Activated T-helper 1 cell treated with anti-CD3 and anti-CD28 coated beads, Interleukin-12 subunit alpha, Interleukin-12 subunit beta, Interleukin-2, Interleukin-4 antibody, amounts not matched to agents 30 ng/mL and 10 ng/mL and 1 ng/mL, durations not matched to agents 14 hours and 24 hours and 36 hours (primary cell): ENCODE results near the gene SORBS1. TPM values are rescaled to one million over a fixed set of nuclear protein-coding genes. Genes with fewer than 3 reads are reported as not detected.

ENCODE experiments used
- DNase-seq: peaks from one replicate; pipeline ENCODE4 v3.0.0; 2021; ENCODE audit warnings: low spot score
- H3K27ac Mint-ChIP-seq: one replicate; pipeline ENCODE4 v1.8.0; 2021; ENCODE audit warnings: mild to moderate bottlenecking, mixed read lengths
- H3K27me3 Mint-ChIP-seq: one replicate; pipeline ENCODE4 v1.8.0; 2022; ENCODE audit warnings: mild to moderate bottlenecking, moderate library complexity, mixed read lengths; ENCODE audit not compliant: insufficient read depth
- H3K36me3 Mint-ChIP-seq: one replicate; pipeline ENCODE4 v1.8.0; 2021; ENCODE audit warnings: low read depth, mixed read lengths
- H3K4me1 Mint-ChIP-seq: one replicate; pipeline ENCODE4 v1.8.0; 2021; ENCODE audit warnings: low read depth, mixed read lengths
- H3K4me3 Mint-ChIP-seq: one replicate; pipeline ENCODE4 v1.8.0; 2021; ENCODE audit warnings: mild to moderate bottlenecking, moderate library complexity, mixed read lengths
- H3K9me3 Mint-ChIP-seq: one replicate; pipeline ENCODE4 v1.8.0; 2021; ENCODE audit warnings: mixed read lengths
- intact Hi-C: fragments of 100-400 bp; cut with micrococcal nuclease; formaldehyde crosslinking; loops from one replicate; pipeline ENCODE4 v1.15.1; 2024
- total RNA-seq: library from RNA; stranded (reverse); gene quantifications from 2 replicates; pipeline ENCODE4 v1.2.3, GENCODE V29; 2022

Gene SORBS1
- total RNA-seq, 1 donor from 2014 or later: 0.73 TPM

DNA sequence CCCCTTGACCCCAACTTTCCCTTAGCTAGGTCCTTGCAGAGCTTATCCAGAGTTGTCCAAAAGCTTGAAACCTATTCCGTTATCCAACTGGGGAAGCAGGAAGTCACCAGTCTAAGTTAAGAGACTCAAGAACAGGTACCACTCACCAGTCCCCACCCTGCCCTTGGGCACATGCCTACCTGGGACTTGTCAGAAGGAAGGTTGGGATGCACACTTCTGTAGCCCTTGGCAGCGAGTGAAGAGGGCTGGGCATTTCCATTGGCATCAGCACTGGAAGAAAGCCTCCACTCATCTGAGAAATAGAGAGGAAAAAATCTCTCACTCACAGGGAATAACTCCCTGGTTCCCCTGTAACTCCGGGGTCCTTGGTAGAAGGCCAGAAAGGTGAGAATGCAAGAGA lies 139.4 kb downstream of the SORBS1 start:
- Mint-ChIP-seq H3K4me1 (no peaks in the 10 kb centered on the region), H3K27ac (no peak overlapping the region), H3K36me3 (no peaks in the 10 kb centered on the region), H3K4me3 (no peak overlapping the region), H3K27me3 (peaks cover 8% of the 10 kb centered on the region), H3K9me3 (no peaks in the 10 kb centered on the region)
- intact Hi-C loops: no loop called here
- DNase-seq: no peak

DNA sequence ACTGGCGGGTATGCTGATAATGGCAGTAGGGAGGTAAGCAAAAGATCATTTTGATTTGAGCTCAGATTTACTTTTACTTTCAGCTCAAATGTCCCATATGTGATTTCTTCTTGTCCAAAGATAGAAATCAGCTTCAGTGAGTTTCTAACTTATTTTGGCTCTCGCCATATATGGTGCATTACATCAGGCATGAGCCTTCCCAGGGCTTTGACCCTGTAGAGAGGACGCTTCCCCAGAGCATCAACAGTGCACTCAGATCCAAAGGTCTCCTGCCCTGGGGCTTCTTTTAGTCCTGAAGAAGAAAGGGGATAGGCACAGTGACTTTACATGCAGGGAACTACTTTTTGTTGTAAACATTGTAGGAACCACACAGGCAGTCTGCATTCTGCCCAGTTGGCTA lies 141.8 kb downstream of the SORBS1 start:
- Mint-ChIP-seq H3K9me3 (no peaks in the 10 kb centered on the region), H3K27me3 (peaks cover 10% of the 10 kb centered on the region), H3K4me1 (no peaks in the 10 kb centered on the region), H3K36me3 (no peaks in the 10 kb centered on the region), H3K4me3 (no peak overlapping the region), H3K27ac (no peak overlapping the region)
- intact Hi-C loops: no loop called here
- DNase-seq: no peak

DNA sequence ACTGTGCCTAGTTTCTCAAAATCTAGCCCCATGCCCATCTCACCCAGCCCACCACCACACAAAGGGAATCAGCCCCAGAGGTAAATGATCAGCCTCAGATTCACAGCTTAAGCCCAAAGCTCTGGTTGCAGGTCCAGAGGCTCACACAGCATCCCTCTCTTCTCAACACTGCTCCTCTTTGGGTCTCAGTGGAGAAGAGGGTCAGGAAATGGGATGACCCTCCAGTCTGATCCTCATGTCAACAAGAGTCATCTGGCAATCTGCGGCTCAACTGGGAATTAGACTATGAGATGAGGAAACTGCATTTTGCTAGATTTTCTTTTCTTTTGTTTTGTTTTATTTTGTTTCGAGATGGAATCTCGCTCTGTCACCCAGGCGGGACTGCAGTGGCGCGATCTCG lies 144.2 kb downstream of the SORBS1 start:
- H3K36me3 Mint-ChIP-seq: no peaks in the 10 kb centered on the region
- H3K4me1 Mint-ChIP-seq: no peaks in the 10 kb centered on the region
- intact Hi-C loops: no loop called here
- H3K27me3 Mint-ChIP-seq: peaks cover 11% of the 10 kb centered on the region
- DNase-seq: no peak
- H3K9me3 Mint-ChIP-seq: no peaks in the 10 kb centered on the region
- no peak overlapping the region for H3K4me3 Mint-ChIP-seq
- no peak overlapping the region for H3K27ac Mint-ChIP-seq

- Mint-ChIP-seq H3K4me1 (no peaks in the 10 kb centered on the region), H3K9me3 (no peaks in the 10 kb centered on the region), H3K4me3 (no peak overlapping the region), H3K27ac (no peak overlapping the region), H3K27me3 (peaks cover 11% of the 10 kb centered on the region), H3K36me3 (no peaks in the 10 kb centered on the region)
- intact Hi-C loops: no loop called here
- DNase-seq: no peak
Observed at GRCh38 chr10:95416270-95416669, 144.9 kb downstream of the SORBS1 start.

- no peaks in the 10 kb centered on the region for H3K36me3 Mint-ChIP-seq
- no peak for DNase-seq
- H3K27ac Mint-ChIP-seq: no peak overlapping the region
- no peaks in the 10 kb centered on the region for H3K4me1 Mint-ChIP-seq
- no peak overlapping the region for H3K4me3 Mint-ChIP-seq
- intact Hi-C loops: no loop called here
- no peaks in the 10 kb centered on the region for H3K9me3 Mint-ChIP-seq
- H3K27me3 Mint-ChIP-seq: peaks cover 9% of the 10 kb centered on the region
Observed at GRCh38 chr10:95415621-95416031, 145.5 kb downstream of the SORBS1 start.

GRCh38 chr10:95414844-95415485 lies 146.2 kb downstream of the SORBS1 start:
- H3K27me3 Mint-ChIP-seq: peaks cover 8% of the 10 kb centered on the region
- H3K36me3 Mint-ChIP-seq: no peaks in the 10 kb centered on the region
- H3K9me3 Mint-ChIP-seq: no peaks in the 10 kb centered on the region
- DNase-seq: no peak
- H3K4me3 Mint-ChIP-seq: no peak overlapping the region
- intact Hi-C loops: no loop called here
- H3K4me1 Mint-ChIP-seq: no peaks in the 10 kb centered on the region
- no peak overlapping the region for H3K27ac Mint-ChIP-seq

DNA sequence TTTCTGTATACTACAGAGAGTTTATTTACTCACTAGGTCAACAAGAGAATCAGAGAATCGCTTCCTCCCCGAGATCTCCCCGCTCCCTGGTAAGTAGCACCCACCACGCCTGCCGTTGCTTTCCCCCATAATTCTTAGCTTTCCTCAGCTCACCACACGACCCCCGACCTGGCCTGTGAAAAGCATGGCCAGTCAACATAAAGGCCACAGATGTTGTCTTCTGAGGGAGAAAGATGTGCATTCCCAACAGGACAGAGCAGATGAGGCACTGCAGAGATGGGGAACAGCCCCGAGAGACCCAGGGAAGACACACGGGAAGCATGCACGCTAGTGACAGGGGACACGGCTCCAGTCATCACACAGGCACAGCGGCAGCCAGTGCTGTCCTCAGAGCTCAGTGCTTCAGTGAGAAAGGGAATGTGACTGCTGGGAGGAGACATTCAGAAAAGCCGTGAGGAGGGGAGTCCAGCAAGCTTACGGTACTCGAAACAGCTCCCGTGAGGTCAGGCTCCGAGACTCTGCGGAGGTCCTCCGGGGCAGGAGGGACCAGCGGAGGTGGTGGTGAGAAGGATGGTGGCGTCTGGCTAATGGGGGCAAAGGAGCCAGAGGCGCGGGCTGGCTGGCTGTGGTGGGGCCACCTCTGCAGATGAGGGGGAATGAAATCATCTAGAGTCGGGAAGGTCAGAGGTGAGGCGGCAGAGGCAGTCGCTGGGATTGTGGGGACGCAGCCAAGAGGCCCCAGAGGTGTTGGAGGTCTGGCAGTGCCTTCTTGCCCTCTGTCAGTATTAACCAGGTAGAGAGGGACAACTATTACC lies 146.9 kb downstream of the SORBS1 start:
- no peak for DNase-seq
- no peak overlapping the region for H3K27ac Mint-ChIP-seq
- H3K36me3 Mint-ChIP-seq: no peaks in the 10 kb centered on the region
- H3K27me3 Mint-ChIP-seq: peaks cover 8% of the 10 kb centered on the region
- no peak overlapping the region for H3K4me3 Mint-ChIP-seq
- no peaks in the 10 kb centered on the region for H3K4me1 Mint-ChIP-seq
- no peaks in the 10 kb centered on the region for H3K9me3 Mint-ChIP-seq
- intact Hi-C loops: no loop called here

DNA sequence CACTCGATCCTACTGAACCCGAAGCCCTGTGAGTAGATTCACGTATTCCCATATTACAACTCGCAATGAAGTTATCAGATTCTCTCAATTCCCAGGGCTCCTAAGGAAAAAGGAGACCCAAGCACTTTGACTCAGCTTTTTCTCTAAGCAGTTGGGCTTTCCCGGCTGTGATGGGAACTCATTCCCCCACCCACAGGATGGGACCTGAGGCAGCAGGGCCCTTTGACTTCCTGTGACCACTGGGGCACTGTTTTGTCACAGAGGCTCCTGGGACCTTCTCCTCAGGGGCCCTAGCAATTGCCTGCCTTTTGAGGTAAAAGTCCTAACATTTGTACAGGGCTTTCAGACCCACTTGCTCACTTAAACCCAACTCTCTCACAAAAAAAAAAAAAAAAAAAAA lies 147.6 kb downstream of the SORBS1 start:
- no peak overlapping the region for H3K4me3 Mint-ChIP-seq
- peaks cover 8% of the 10 kb centered on the region for H3K27me3 Mint-ChIP-seq
- H3K9me3 Mint-ChIP-seq: no peaks in the 10 kb centered on the region
- no peaks in the 10 kb centered on the region for H3K4me1 Mint-ChIP-seq
- no peaks in the 10 kb centered on the region for H3K36me3 Mint-ChIP-seq
- no peak for DNase-seq
- no peak overlapping the region for H3K27ac Mint-ChIP-seq
- intact Hi-C loops: no loop called here

GRCh38 chr10:95411635-95412034 lies 149.5 kb downstream of the SORBS1 start:
- Mint-ChIP-seq H3K27me3 (peaks cover 8% of the 10 kb centered on the region), H3K9me3 (no peaks in the 10 kb centered on the region), H3K36me3 (no peaks in the 10 kb centered on the region), H3K4me3 (no peak overlapping the region), H3K27ac (no peak overlapping the region), H3K4me1 (no peaks in the 10 kb centered on the region)
- DNase-seq: no peak
- intact Hi-C loops: no loop called here

DNA sequence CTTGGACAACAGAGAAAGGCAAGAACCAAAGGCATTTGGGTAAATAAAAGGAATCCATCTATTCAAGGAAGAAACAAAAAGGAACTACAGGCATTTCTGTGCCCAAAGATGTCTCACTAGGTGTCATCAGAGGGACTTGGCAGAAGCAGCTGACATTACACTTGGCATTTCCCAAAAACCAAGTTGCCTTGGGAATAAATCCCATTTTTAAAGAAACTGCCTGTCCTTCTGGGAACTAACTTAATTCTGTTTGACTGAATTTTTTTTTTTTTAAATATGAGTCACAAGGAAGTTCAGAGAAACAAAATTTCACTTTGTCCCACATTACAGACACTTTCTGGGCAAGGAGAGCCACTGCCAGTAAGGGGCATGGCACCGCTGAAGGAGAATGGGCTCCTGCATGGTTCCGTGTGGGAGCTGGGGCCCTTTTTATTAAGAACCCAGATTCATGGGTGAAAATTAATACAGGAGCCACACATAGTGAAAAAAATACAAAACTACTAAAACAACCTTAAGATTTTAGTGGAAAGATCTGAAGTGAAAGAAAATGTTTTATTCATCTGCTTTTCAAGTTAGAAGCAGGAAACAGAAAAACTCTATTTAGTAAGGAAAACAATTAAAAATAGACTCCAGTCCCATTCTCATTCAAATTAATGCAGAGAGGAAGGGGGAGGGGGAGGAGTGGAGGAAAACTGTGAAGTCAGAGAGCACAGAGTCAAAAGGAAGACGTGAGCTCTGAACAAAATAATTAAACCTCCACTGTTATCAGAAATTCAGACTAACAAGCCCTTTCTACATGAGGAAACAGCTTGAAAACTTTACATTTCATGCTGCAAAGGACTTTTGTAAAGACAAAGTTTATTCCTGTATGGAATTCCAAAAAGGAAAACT lies 151.9 kb downstream of the SORBS1 start:
- H3K27ac Mint-ChIP-seq: no peak overlapping the region
- no peaks in the 10 kb centered on the region for H3K4me1 Mint-ChIP-seq
- no peaks in the 10 kb centered on the region for H3K36me3 Mint-ChIP-seq
- intact Hi-C loops: no loop called here
- no peaks in the 10 kb centered on the region for H3K9me3 Mint-ChIP-seq
- no peak for DNase-seq
- peaks cover 6% of the 10 kb centered on the region for H3K27me3 Mint-ChIP-seq
- H3K4me3 Mint-ChIP-seq: no peak overlapping the region

DNA sequence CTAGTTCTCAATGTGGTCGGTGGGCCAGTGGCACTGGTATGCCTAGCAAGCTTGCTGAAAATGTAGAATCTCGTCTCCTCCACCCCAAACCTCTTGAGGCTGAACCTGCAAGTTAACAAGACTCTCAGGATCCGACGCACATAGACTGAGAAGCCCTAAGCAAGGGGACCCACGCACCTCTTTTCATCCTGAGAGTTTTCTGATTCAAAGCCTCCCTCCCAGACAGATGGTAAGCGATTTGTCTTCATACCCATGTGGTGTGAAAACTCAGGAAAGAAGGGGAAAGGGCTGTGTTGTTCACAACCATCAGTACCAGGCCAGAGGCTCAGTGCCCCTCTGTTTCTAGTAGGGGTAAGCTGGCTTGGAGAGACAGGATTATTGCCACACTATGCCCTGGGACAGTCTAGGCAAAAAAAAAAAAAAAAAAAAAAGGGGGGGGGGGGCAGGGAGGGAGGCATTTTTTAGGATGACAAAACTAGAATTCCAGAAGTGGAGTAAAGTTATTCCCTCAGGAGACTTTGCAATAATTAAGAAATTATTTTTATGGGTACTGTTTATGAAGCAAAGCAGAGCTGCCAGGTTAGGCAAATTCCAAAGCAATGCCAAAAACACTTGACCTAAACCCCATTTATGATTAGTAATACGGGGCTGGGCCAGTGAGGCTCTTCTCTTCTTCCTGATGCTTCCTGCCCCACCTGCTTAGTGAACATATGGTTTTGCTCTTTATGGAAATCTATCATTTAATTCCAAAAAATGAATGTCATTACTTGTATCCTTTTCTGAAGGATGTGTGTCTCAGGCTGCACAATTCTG lies 152.8 kb downstream of the SORBS1 start:
- Mint-ChIP-seq H3K27ac (no peak overlapping the region), H3K4me3 (no peak overlapping the region), H3K9me3 (no peaks in the 10 kb centered on the region), H3K36me3 (no peaks in the 10 kb centered on the region), H3K4me1 (no peaks in the 10 kb centered on the region), H3K27me3 (peaks cover 6% of the 10 kb centered on the region)
- DNase-seq: no peak
- intact Hi-C loops: no loop called here

DNA sequence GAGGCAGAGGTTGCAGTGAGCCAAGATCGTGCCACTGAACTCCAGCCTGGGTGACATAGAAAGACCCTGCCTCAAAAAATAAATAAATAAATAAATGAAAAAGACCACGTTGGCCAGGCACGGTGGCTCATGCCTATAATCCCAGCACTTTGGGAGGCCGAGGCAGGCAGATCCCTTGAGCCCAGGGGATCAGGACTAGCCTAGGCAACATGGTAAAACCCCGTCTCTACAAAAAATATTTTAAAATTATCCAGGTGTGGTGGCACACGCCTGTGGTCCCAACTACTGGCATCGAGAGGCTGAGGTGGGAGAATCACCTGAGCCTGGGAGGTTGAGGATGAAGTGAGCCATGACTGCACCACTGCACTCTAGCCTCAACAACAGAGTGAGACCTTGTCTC lies 153.6 kb downstream of the SORBS1 start:
- intact Hi-C loops: no loop called here
- H3K27ac Mint-ChIP-seq: no peak overlapping the region
- H3K4me1 Mint-ChIP-seq: no peaks in the 10 kb centered on the region
- no peak for DNase-seq
- no peaks in the 10 kb centered on the region for H3K36me3 Mint-ChIP-seq
- no peak overlapping the region for H3K4me3 Mint-ChIP-seq
- peaks cover 6% of the 10 kb centered on the region for H3K27me3 Mint-ChIP-seq
- H3K9me3 Mint-ChIP-seq: no peaks in the 10 kb centered on the region
